Astrocyte (in vitro differentiated cells and primary cell): ENCODE results near the gene FHIT.

Source experiments
- EZH2 ChIP-seq: IDR thresholded peaks from 2 replicates; pipeline ENCODE4 v1.6.1; 2012; ENCODE audit warnings: mild to moderate bottlenecking, low read length, inconsistent platforms; ENCODE audit not compliant: insufficient read depth
- TF ChIP-seq, protein P1 (sequence below): IDR thresholded peaks from 2 replicates; pipeline ENCODE4 v1.5.1; 2011; ENCODE audit warnings: low read depth, mild to moderate bottlenecking, inconsistent platforms, low read length, moderate library complexity; ENCODE audit not compliant: insufficient read depth

DNA sequence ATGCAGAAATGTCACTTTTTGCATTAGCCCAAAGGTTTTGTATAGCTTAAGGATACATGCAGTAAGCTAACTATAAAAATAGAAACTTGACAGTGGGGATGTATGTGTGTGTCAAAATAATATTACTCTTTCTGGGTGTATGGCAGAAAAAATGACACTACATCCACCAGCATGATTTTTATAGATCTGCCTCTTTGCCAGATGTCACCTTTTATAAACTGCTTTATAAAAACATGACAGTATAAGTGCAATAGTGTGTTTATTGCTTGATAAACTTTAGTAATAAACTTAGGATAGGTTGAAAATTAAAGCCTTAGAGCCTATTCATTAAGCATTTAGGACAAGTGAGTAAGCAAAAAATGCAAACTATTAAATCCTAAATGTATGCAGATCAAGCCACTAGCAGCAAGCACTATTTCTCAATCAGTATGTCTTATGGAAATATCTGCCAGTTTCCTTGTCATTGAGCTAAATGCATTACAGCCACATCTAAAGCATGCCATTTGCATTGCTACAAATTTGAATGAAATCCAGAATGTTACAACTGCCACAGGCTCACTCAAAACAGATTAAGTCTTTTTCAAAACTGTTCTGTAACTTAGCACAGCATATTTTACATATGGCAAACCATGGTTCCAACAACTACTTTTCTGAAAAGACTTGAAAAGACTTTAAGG, 935.0 kb downstream of the FHIT start:
- TF ChIP-seq, protein P1, sequence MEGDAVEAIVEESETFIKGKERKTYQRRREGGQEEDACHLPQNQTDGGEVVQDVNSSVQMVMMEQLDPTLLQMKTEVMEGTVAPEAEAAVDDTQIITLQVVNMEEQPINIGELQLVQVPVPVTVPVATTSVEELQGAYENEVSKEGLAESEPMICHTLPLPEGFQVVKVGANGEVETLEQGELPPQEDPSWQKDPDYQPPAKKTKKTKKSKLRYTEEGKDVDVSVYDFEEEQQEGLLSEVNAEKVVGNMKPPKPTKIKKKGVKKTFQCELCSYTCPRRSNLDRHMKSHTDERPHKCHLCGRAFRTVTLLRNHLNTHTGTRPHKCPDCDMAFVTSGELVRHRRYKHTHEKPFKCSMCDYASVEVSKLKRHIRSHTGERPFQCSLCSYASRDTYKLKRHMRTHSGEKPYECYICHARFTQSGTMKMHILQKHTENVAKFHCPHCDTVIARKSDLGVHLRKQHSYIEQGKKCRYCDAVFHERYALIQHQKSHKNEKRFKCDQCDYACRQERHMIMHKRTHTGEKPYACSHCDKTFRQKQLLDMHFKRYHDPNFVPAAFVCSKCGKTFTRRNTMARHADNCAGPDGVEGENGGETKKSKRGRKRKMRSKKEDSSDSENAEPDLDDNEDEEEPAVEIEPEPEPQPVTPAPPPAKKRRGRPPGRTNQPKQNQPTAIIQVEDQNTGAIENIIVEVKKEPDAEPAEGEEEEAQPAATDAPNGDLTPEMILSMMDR, result no peak
- no peak for TF ChIP-seq EZH2
